Measurements from ENCODE around the gene IPO11. TPM values are rescaled to one million over a fixed set of nuclear protein-coding genes. Genes with fewer than 3 reads are reported as not detected.

IPO11 gene
- total RNA-seq, 1 experiment from 2014 or later: 16.1 TPM

GRCh38 chr5:62575489-62575888 is 162.9 kb downstream of the IPO11 start:
- no peak overlapping the region for H3K4me2 ChIP-seq (ENCODE audit: low read length)
- no peak overlapping the region for H2AFZ ChIP-seq (ENCODE audit: low read length)
- no peaks in the 10 kb centered on the region for H4K20me1 ChIP-seq (ENCODE audit: low read length)
- intact Hi-C loops (cut with micrococcal nuclease): no loop called here
- H3K79me2 ChIP-seq (ENCODE audit: low read length): no peaks in the 10 kb centered on the region
- POLR2A ChIA-PET (ENCODE audit: unreplicated experiment): no interaction called here
- H3K9ac ChIP-seq (ENCODE audit: low read length): no peak overlapping the region
- CTCF ChIA-PET: no interaction called here
- H3K36me3 ChIP-seq (ENCODE audit: low read depth, low read length): peaks cover under 1% of the 10 kb centered on the region; the same call in 1 of the 2 replicates
- H3F3A ChIP-seq (ENCODE audit: low read length, unreplicated experiment): no peaks in the 10 kb centered on the region
- H3K9me2 ChIP-seq (replicated peaks; ENCODE audit: low read length): no peaks in the 10 kb centered on the region
- ATAC-seq (no peak), DNase-seq (no peak)
- H3K9me3 ChIP-seq (ENCODE audit: low read length): no peaks in the 10 kb centered on the region
- no peaks in the 10 kb centered on the region for H3K27me3 ChIP-seq (ENCODE audit: low read length)
- H3K27ac ChIP-seq (ENCODE audit: low read length): no peak overlapping the region
- H3K4me3 ChIP-seq (ENCODE audit: low read length): no peak overlapping the region
- no TSS peak for BruUV-seq (replicated peaks)
- no peaks in the 10 kb centered on the region for H3K4me1 ChIP-seq (ENCODE audit: insufficient read depth, low read length)
- TF ChIP-seq EZH2 (IDR thresholded peaks at IDR 0.05; ENCODE audit: low read length, unreplicated experiment) (no peak), EZH2phosphoT487 (IDR thresholded peaks at IDR 0.05; ENCODE audit: borderline replicate concordance, low read length) (no peak), CTCF (conservative IDR thresholded peaks at IDR 0.05; ENCODE audit: low read depth, low read length) (no peak)

GRCh38 chr5:62576570-62577170 is 164.1 kb downstream of the IPO11 start:
- intact Hi-C loops (cut with micrococcal nuclease): no loop called here
- no peak overlapping the region for H3K27ac ChIP-seq (ENCODE audit: low read length)
- TF ChIP-seq CTCF (conservative IDR thresholded peaks at IDR 0.05; ENCODE audit: low read depth, low read length): no peak
- H4K20me1 ChIP-seq (ENCODE audit: low read length): no peaks in the 10 kb centered on the region
- no peak for ATAC-seq
- H3K9me3 ChIP-seq (ENCODE audit: low read length): no peaks in the 10 kb centered on the region
- H3K9me2 ChIP-seq (replicated peaks; ENCODE audit: low read length): no peaks in the 10 kb centered on the region
- ChIA-PET CTCF (no interaction called here), POLR2A (ENCODE audit: unreplicated experiment) (no interaction called here)
- H3K4me1 ChIP-seq (ENCODE audit: insufficient read depth, low read length): no peaks in the 10 kb centered on the region
- DNase-seq: no peak
- no peaks in the 10 kb centered on the region for H3K27me3 ChIP-seq (ENCODE audit: low read length)
- H2AFZ ChIP-seq (ENCODE audit: low read length): no peak overlapping the region
- BruUV-seq (replicated peaks): no TSS peak
- peaks cover 4% of the 10 kb centered on the region; the same call in 1 of the 2 replicates for H3K36me3 ChIP-seq (ENCODE audit: low read depth, low read length)
- H3F3A ChIP-seq (ENCODE audit: low read length, unreplicated experiment): no peaks in the 10 kb centered on the region
- H3K9ac ChIP-seq (ENCODE audit: low read length): no peak overlapping the region
- H3K4me2 ChIP-seq (ENCODE audit: low read length): no peak overlapping the region
- no peak overlapping the region for H3K4me3 ChIP-seq (ENCODE audit: low read length)
- H3K79me2 ChIP-seq (ENCODE audit: low read length): no peaks in the 10 kb centered on the region

- H3F3A ChIP-seq (ENCODE audit: low read length, unreplicated experiment): no peaks in the 10 kb centered on the region
- CTCF ChIA-PET: no interaction called here
Observed at GRCh38 chr5:62577488-62577887, 164.9 kb downstream of the IPO11 start.

More at GRCh38 chr5:62577488-62577887, 164.9 kb downstream of the IPO11 start:
- intact Hi-C loops (cut with micrococcal nuclease): no loop called here
- BruUV-seq (replicated peaks): no TSS peak
- Histone ChIP-seq H3K9me2 (replicated peaks; ENCODE audit: low read length) (no peaks in the 10 kb centered on the region), H3K4me1 (ENCODE audit: insufficient read depth, low read length) (no peaks in the 10 kb centered on the region), H3K79me2 (ENCODE audit: low read length) (no peaks in the 10 kb centered on the region), H4K20me1 (ENCODE audit: low read length) (no peaks in the 10 kb centered on the region), H3K4me2 (ENCODE audit: low read length) (no peak overlapping the region), H3K4me3 (ENCODE audit: low read length) (no peak overlapping the region), H3K27ac (ENCODE audit: low read length) (no peak overlapping the region), H2AFZ (ENCODE audit: low read length) (no peak overlapping the region), H3K9ac (ENCODE audit: low read length) (no peak overlapping the region), H3K9me3 (ENCODE audit: low read length) (no peaks in the 10 kb centered on the region), H3K36me3 (ENCODE audit: low read depth, low read length) (peaks cover 4% of the 10 kb centered on the region; the same call in 1 of the 2 replicates), H3K27me3 (ENCODE audit: low read length) (no peaks in the 10 kb centered on the region)
- POLR2A ChIA-PET (ENCODE audit: unreplicated experiment): no interaction called here
- DNase-seq (no peak), ATAC-seq (no peak)
- TF ChIP-seq EZH2 (IDR thresholded peaks at IDR 0.05; ENCODE audit: low read length, unreplicated experiment) (no peak), EZH2phosphoT487 (IDR thresholded peaks at IDR 0.05; ENCODE audit: borderline replicate concordance, low read length) (no peak), CTCF (conservative IDR thresholded peaks at IDR 0.05; ENCODE audit: low read depth, low read length) (no peak)
